Uterus (tissue), 4 donors: Measurements from ENCODE around the gene IL13RA1. TPM values are rescaled to one million over a fixed set of nuclear protein-coding genes. Genes with fewer than 3 reads are reported as not detected.
"Not testable (repeated sequence)": the region's sequence is repeated elsewhere in the genome, so short reads cannot be mapped to it uniquely, and the experiment has no call there.

Experiments used
- DNase-seq, 2 donors: peaks; one replicate each; pipeline ENCODE4 v3.0.0-alpha.2; 2019 to 2020
- H3K27ac ChIP-seq, 2 donors: fragments of 200-600 bp; sonication (generic); 1 replicate in 1 of 2; 2 replicates in 1 of 2; pipeline ENCODE4 v1.5.1; 2016 to 2018
- H3K27me3 ChIP-seq, 2 donors: fragments of 200-600 bp; sonication (generic); one replicate each; pipeline ENCODE4 v1.5.1; 2018 to 2019; ENCODE audit warnings: control low read depth in 1 of 2
- H3K36me3 ChIP-seq, 2 donors: fragments of 200-600 bp; sonication (generic); one replicate each; pipeline ENCODE4 v1.5.1; 2019; ENCODE audit warnings: control low read depth in 1 of 2
- H3K4me1 ChIP-seq, 2 donors: fragments of 200-600 bp; sonication (generic); one replicate each; pipeline ENCODE4 v1.5.1; 2018 to 2019; ENCODE audit warnings: control low read depth in 1 of 2
- H3K4me3 ChIP-seq, 2 donors: fragments of 200-600 bp; sonication (generic); 1 replicate in 1 of 2; 2 replicates in 1 of 2; pipeline ENCODE4 v1.5.1; 2018 to 2019; ENCODE audit warnings: mild to moderate bottlenecking in 1 of 2
- H3K9me3 ChIP-seq, 2 donors: fragments of 200-600 bp; sonication (generic); one replicate each; pipeline ENCODE4 v1.5.1; 2019; ENCODE audit warnings: control low read depth in 1 of 2
- POLR2A ChIP-seq, 2 donors: fragments of 450-650 bp; IDR thresholded peaks; one replicate each; pipeline ENCODE4 v1.6.1; 2016; ENCODE audit warnings: antibody characterized with exemption in 2 of 2, mild to moderate bottlenecking in 1 of 2, moderate library complexity in 1 of 2
- intact Hi-C: fragments of 100-400 bp; cut with DNase I; formaldehyde crosslinking; loops from one replicate; pipeline ENCODE4 v1.15.1; 2023; ENCODE audit warnings: low total_unique reads
- total RNA-seq, 4 donors: library from RNA; depleted of rRNA in 3 of 4; stranded (reverse); fragments of >200 nt in 3 of 4; gene quantifications; one replicate each; pipeline versions ENCODE4 v1.1.0 to v1.2.4, GENCODE V29; 2014 to 2023
- TF ChIP-seq, protein P1 (sequence below), 4 experiments: fragments of 200-600 bp in 2 of 4; fragments of 450-650 bp in 2 of 4; sonication (generic) in 2 of 4; IDR thresholded peaks; one replicate each; pipeline ENCODE4 v1.5.1; 2016 to 2019; ENCODE audit warnings: antibody characterized with exemption in 4 of 4, mild to moderate bottlenecking in 2 of 4, moderate library complexity in 1 of 4
- donor health status: DM: yes; HTN: yes; CAD: no.

The IL13RA1 gene
- total RNA-seq, 4 donors from 2014 or later, result 20.2 to 60.0 (median 39.9) TPM

DNA sequence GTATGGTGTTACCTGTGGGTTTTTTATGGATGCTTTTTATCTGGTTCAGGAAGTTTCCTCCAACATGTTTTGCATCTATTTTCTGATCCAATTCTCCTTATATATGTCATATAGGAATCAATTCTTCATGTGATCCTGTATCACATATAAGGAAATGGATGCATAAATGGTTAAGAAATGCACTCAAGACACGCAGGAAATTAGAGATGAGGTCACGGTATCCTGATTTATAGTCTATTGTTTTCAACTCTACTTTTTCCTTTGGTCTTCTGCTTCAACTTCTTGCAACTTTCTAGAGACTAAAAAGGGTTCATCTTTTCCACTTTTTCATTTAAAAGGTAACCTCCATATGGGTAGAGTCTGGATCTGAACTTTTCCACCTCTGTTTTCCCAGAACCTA is 33.6 kb upstream of the IL13RA1 start:
- Histone ChIP-seq H3K4me1 (no peaks in the 10 kb centered on the region), H3K4me3 (no peak overlapping the region), H3K27ac (no peak overlapping the region), H3K9me3 (no peaks in the 10 kb centered on the region), H3K36me3 (no peaks in the 10 kb centered on the region), H3K27me3 (no peaks in the 10 kb centered on the region)
- intact Hi-C loops, result no loop called here
- no peak for TF ChIP-seq POLR2A (IDR thresholded peaks at IDR 0.05)
- DNase-seq, result no peak

DNA sequence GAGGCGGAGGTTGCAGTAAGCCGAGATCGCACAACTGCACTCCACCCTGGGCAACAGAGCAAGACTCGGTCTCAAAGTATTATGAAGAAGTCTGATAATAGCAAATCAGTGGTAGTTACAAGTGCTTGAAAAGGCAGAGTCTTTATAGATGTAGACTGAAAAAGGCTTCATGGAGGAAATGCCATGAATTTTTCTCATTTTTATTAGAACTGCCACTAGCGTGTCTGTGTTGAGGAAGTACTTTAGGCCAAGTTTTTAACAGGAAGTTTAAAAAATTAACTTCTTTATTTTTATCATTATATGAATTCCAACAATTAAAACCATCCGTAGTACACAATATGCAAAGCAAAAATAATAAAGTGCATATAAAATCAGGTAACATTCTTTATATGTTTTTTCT is 32.8 kb upstream of the IL13RA1 start:
- intact Hi-C loops, result no loop called here
- DNase-seq, result no peak
- H3K36me3 ChIP-seq, result no peaks in the 10 kb centered on the region

DNA sequence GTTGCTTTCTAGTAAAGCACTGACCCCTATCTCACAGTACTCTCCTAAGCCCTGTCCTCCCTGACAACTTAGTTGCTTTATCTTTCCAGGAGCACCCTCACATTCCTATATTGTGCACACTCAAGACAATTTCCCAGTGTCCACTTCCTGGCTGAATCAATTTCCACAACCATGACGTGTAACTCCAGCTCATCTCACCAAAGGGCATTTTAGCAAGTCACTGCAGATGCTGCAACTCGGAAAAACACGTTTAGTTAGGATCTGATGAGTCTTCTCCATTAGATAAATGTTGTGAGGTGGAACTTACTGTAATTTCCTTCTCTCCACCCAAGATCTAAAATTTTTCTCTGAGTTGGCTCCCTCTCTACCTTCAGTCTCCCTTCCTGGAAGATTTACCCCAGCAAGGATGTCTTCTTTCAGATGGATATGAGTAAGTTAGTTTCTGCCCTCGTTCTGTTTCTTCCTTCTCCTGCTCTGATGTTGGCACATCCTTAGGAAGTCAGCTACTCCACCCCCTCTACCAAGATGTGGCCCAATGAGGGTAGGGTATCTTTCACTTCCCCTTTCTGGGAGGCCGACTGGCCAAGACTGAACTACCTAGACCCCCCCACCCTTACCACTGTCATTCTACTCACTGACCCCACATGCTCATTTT is 28.8 kb upstream of the IL13RA1 start:
- Histone ChIP-seq H3K36me3 (no peaks in the 10 kb centered on the region), H3K4me3 (no peak overlapping the region), H3K9me3 (no peaks in the 10 kb centered on the region), H3K27ac (no peak overlapping the region), H3K27me3 (no peaks in the 10 kb centered on the region), H3K4me1 (no peaks in the 10 kb centered on the region)
- no peak for TF ChIP-seq POLR2A (IDR thresholded peaks at IDR 0.05)
- TF ChIP-seq, protein P1, sequence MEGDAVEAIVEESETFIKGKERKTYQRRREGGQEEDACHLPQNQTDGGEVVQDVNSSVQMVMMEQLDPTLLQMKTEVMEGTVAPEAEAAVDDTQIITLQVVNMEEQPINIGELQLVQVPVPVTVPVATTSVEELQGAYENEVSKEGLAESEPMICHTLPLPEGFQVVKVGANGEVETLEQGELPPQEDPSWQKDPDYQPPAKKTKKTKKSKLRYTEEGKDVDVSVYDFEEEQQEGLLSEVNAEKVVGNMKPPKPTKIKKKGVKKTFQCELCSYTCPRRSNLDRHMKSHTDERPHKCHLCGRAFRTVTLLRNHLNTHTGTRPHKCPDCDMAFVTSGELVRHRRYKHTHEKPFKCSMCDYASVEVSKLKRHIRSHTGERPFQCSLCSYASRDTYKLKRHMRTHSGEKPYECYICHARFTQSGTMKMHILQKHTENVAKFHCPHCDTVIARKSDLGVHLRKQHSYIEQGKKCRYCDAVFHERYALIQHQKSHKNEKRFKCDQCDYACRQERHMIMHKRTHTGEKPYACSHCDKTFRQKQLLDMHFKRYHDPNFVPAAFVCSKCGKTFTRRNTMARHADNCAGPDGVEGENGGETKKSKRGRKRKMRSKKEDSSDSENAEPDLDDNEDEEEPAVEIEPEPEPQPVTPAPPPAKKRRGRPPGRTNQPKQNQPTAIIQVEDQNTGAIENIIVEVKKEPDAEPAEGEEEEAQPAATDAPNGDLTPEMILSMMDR (IDR thresholded peaks at IDR 0.05), result no peak
- intact Hi-C loops, result no loop called here
- DNase-seq, result no peak

More for the DNA sequence above, 32.8 kb upstream of the IL13RA1 start:
- no peak for TF ChIP-seq POLR2A (IDR thresholded peaks at IDR 0.05)
- TF ChIP-seq, protein P1 (IDR thresholded peaks at IDR 0.05), result no peak
- Histone ChIP-seq H3K4me3 (no peak overlapping the region), H3K4me1 (no peaks in the 10 kb centered on the region), H3K27me3 (no peaks in the 10 kb centered on the region), H3K9me3 (no peaks in the 10 kb centered on the region), H3K27ac (no peak overlapping the region)

DNA sequence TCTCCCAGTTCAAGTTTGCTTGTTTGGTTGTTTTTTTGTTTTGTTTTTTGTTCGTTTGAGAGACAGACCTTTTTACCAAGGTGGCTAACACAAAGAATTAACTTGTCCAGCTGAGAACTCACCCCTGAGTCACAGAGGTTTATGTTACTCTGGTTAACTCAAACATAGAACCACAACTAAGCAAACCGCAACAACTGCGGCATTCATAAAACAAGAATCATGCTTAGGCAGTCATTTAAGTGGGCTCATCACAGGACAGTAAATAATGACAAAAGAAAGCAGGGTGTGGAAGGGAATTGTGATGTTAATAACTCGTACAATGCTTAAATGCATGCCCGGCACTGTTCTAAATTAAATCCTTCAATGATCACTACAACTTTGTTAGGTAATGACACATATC is 24.7 kb upstream of the IL13RA1 start:
- Histone ChIP-seq H3K4me1 (no peaks in the 10 kb centered on the region), H3K36me3 (no peaks in the 10 kb centered on the region), H3K27ac (no peak overlapping the region), H3K4me3 (no peak overlapping the region), H3K9me3 (no peaks in the 10 kb centered on the region), H3K27me3 (no peaks in the 10 kb centered on the region)
- TF ChIP-seq, protein P1 (IDR thresholded peaks at IDR 0.05), result no peak
- no peak for TF ChIP-seq POLR2A (IDR thresholded peaks at IDR 0.05)
- intact Hi-C loops, result no loop called here
- no peak for DNase-seq

DNA sequence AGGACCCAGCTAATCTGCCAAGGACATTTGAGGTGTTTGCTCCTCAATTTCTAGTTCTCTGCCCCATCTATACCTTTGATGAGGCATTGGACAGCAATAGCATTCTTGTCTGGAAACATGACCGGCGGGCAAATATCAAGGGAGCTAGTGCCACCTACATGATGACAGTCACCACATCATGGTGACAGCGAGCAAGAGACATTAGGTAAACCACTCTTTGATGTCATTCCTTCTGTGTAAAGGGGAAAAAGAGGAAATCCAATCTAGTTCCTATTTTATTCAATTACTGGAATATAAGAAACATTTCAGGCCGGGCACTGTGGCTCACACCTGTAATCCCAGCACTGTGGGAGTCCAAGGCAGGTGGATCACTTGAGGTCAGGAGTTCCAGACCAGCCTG is 20.7 kb upstream of the IL13RA1 start:
- DNase-seq, result no peak
- Histone ChIP-seq H3K9me3 (no peaks in the 10 kb centered on the region), H3K27me3 (no peaks in the 10 kb centered on the region), H3K36me3 (no peaks in the 10 kb centered on the region), H3K4me3 (no peak overlapping the region), H3K4me1 (no peaks in the 10 kb centered on the region), H3K27ac (no peak overlapping the region)
- intact Hi-C loops, result no loop called here
- no peak for TF ChIP-seq POLR2A (IDR thresholded peaks at IDR 0.05)

DNA sequence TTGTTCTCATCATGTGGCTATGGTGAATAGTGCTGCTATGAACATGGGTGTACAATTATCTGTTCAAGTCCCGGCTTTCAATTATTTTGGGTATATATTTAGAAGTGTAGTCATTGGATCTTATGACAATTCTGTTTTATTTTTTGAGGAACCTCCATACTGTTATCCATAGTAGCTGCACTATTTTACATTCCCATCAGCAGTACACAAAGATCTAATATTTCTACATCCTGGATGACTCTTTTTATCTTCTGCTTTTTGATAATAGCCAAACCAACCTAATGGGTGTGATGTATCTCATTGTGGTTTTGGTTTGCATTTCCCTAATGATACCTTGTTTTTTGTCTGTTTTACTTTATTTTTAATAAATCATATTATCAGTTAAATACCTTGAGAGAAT is 12.9 kb upstream of the IL13RA1 start:
- H3K9me3 ChIP-seq, result no peaks in the 10 kb centered on the region
- no peaks in the 10 kb centered on the region for H3K36me3 ChIP-seq
- H3K27ac ChIP-seq, result no peak overlapping the region
- H3K4me3 ChIP-seq, result no peak overlapping the region
- intact Hi-C loops, result no loop called here
- no peaks in the 10 kb centered on the region for H3K4me1 ChIP-seq
- no peak for TF ChIP-seq POLR2A (IDR thresholded peaks at IDR 0.05)
- TF ChIP-seq, protein P1 (IDR thresholded peaks at IDR 0.05), result no peak
- no peak for DNase-seq
- no peaks in the 10 kb centered on the region for H3K27me3 ChIP-seq

DNA sequence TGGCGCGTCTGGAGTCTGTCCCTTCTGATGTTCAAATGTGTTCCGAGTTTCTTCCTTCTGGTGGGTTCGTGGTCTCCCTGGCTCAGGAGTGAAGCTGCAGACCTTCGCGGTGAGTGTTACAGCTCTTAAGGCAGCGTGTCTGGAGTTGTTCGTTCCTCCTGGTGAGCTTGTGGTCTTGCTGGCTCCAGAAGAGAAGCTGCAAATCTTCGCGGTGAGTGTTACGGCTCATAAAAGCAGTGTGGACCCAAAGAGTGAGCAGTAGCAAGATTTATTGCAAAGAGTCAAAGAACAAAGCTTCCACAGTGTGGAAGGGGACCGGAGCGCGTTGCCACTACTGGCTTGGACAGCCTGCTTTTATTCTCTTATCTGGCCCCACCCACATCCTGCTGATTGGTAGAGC is 11.5 kb upstream of the IL13RA1 start:
- H3K27ac ChIP-seq, H3K4me3 ChIP-seq, intact Hi-C loops, H3K27me3 ChIP-seq, H3K4me1 ChIP-seq, H3K36me3 ChIP-seq, DNase-seq, H3K9me3 ChIP-seq: not testable (repeated sequence)

DNA sequence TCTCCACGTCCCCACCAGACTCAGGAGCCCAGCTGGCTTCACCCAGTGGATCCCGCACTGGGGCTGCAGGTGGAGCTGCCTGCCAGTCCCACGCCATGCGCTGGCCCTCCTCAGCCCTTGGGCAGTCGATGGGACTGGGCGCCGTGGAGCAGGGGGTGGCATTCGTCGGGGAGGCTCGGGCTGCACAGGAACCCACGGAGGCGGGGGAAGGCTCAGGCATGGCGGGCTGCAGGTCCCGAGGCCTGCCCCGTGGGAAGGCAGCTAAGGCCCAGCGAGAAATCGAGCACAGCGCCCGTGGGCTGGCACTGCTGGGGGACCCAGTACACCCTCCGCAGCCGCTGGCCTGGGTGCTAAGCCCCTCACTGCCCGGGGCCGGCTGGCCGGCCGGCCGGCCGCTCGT is 10.6 kb upstream of the IL13RA1 start:
- H3K36me3 ChIP-seq, H3K4me1 ChIP-seq, H3K9me3 ChIP-seq, H3K4me3 ChIP-seq, DNase-seq, H3K27ac ChIP-seq, H3K27me3 ChIP-seq, intact Hi-C loops: not testable (repeated sequence)
